Activated CD8-positive, alpha-beta T cell treated with anti-CD3 and anti-CD28 coated beads for 36 hours (primary cell): ENCODE results near the gene CLPTM1L. TPM values are rescaled to one million over a fixed set of nuclear protein-coding genes. Genes with fewer than 3 reads are reported as not detected.
"Not testable (repeated sequence)": the region's sequence is repeated elsewhere in the genome, so short reads cannot be mapped to it uniquely, and the experiment has no call there.

ENCODE experiments used
- ATAC-seq: fragments of 200-7000 bp; cut with Tn5 transposase; one replicate; pipeline ENCODE4 v1.10.0; 2021; ENCODE audit warnings: mild to moderate bottlenecking, moderate library complexity
- CTCF ChIA-PET: fragments of 350-600 bp; sonication (Branson Sonifier 250); formaldehyde crosslinking; loops from one replicate; lab custom pipeline; 2021; ENCODE audit warnings: antibody characterized with exemption; lab: Charles Lee
- POLR2A ChIA-PET: fragments of 350-600 bp; sonication (Branson Sonifier 250); formaldehyde crosslinking; loops from one replicate; lab custom pipeline; 2021; ENCODE audit warnings: antibody characterized with exemption; lab: Charles Lee
- DNase-seq: peaks from one replicate; pipeline ENCODE4 v3.0.0-alpha.2; 2020
- H3K27ac Mint-ChIP-seq: one replicate; pipeline ENCODE4 v1.8.0; 2021; ENCODE audit warnings: mild to moderate bottlenecking, mixed read lengths
- H3K27me3 Mint-ChIP-seq: one replicate; pipeline ENCODE4 v1.8.0; 2021; ENCODE audit warnings: mixed read lengths
- H3K36me3 Mint-ChIP-seq: one replicate; pipeline ENCODE4 v1.8.0; 2021; ENCODE audit warnings: low read depth, mixed read lengths
- H3K4me1 Mint-ChIP-seq: one replicate; pipeline ENCODE4 v1.8.0; 2021; ENCODE audit warnings: low read depth, mixed read lengths
- H3K4me3 Mint-ChIP-seq: one replicate; pipeline ENCODE4 v1.8.0; 2021; ENCODE audit warnings: mild to moderate bottlenecking, moderate library complexity, mixed read lengths
- H3K9me3 Mint-ChIP-seq: one replicate; pipeline ENCODE4 v1.8.0; 2021; ENCODE audit warnings: mixed read lengths
- CTCF ChIP-seq: fragments of 200-600 bp; IDR thresholded peaks from one replicate; pipeline ENCODE4 v1.8.0; 2022; ENCODE audit warnings: antibody characterized with exemption, mild to moderate bottlenecking
- intact Hi-C: fragments of 100-400 bp; cut with micrococcal nuclease; formaldehyde crosslinking; loops from one replicate; pipeline ENCODE4 v1.10.0; 2022
- total RNA-seq, 2 experiments: library from RNA; stranded (reverse); gene quantifications; one replicate each; pipeline ENCODE4 v1.2.3, GENCODE V29; 2021

The CLPTM1L gene
- total RNA-seq, 2 experiments from 2014 or later, result 51.4 to 56.2 TPM

GRCh38 chr5:1376981-1377380, 32.1 kb upstream of the CLPTM1L start:
- no peak for DNase-seq
- H3K9me3 Mint-ChIP-seq, result no peaks in the 10 kb centered on the region
- no peak overlapping the region for H3K4me3 Mint-ChIP-seq
- H3K36me3 Mint-ChIP-seq, result no peaks in the 10 kb centered on the region
- no peak for TF ChIP-seq CTCF
- intact Hi-C loops, result no loop called here
- ChIA-PET POLR2A (no interaction called here), CTCF (interaction anchor here (1.0 kb wide), 1 partner anchor 266 kb away, joined by 3 read pairs; no protein-coding TSS in a partner anchor)
- peaks cover 1% of the 10 kb centered on the region for H3K27me3 Mint-ChIP-seq
- no peak overlapping the region for H3K27ac Mint-ChIP-seq
- ATAC-seq, result no peak
- peaks cover 6% of the 10 kb centered on the region for H3K4me1 Mint-ChIP-seq

GRCh38 chr5:1375871-1376810, 31.2 kb upstream of the CLPTM1L start:
- intact Hi-C loops, result no loop called here
- ChIA-PET CTCF (no interaction called here), POLR2A (interaction anchor here (1.2 kb wide), 1 partner anchor 31 kb away, joined by 3 read pairs; no protein-coding TSS in a partner anchor)
- H3K4me1 Mint-ChIP-seq, result peaks cover 6% of the 10 kb centered on the region
- no peak for ATAC-seq
- no peak overlapping the region for H3K27ac Mint-ChIP-seq
- no peak overlapping the region for H3K4me3 Mint-ChIP-seq
- H3K27me3 Mint-ChIP-seq, result peaks cover 1% of the 10 kb centered on the region
- TF ChIP-seq CTCF, result no peak
- H3K9me3 Mint-ChIP-seq, result no peaks in the 10 kb centered on the region
- H3K36me3 Mint-ChIP-seq, result no peaks in the 10 kb centered on the region
- DNase-seq, result no peak

- DNase-seq, result no peak
- H3K27me3 Mint-ChIP-seq, result peaks cover under 1% of the 10 kb centered on the region
- H3K4me3 Mint-ChIP-seq, result no peak overlapping the region
- CTCF ChIA-PET, result no interaction called here
- no peaks in the 10 kb centered on the region for H3K9me3 Mint-ChIP-seq
- no peak overlapping the region for H3K27ac Mint-ChIP-seq
- ATAC-seq, result no peak
- intact Hi-C loops, result no loop called here
- TF ChIP-seq CTCF, result no peak
- POLR2A ChIA-PET, result interaction anchor here (1.2 kb wide), 1 partner anchor 29 kb away, joined by 3 read pairs; no protein-coding TSS in a partner anchor
- H3K36me3 Mint-ChIP-seq, result no peaks in the 10 kb centered on the region
- no peaks in the 10 kb centered on the region for H3K4me1 Mint-ChIP-seq
Measured at GRCh38 chr5:1374679-1375055, 29.8 kb upstream of the CLPTM1L start.

- ChIA-PET POLR2A (no interaction called here), CTCF (no interaction called here)
- intact Hi-C loops, result no loop called here
- TF ChIP-seq CTCF, result no peak
- no peaks in the 10 kb centered on the region for H3K36me3 Mint-ChIP-seq
- no peak for DNase-seq
- no peak overlapping the region for H3K27ac Mint-ChIP-seq
- H3K9me3 Mint-ChIP-seq, result no peaks in the 10 kb centered on the region
- ATAC-seq, result no peak
- no peaks in the 10 kb centered on the region for H3K27me3 Mint-ChIP-seq
- H3K4me3 Mint-ChIP-seq, result no peak overlapping the region
- H3K4me1 Mint-ChIP-seq, result no peaks in the 10 kb centered on the region
Measured at GRCh38 chr5:1374030-1374678, 29.3 kb upstream of the CLPTM1L start.

GRCh38 chr5:1371972-1372342, 27.1 kb upstream of the CLPTM1L start:
- CTCF ChIA-PET, result interaction anchor here (0.7 to 2.6 kb wide), 2 partner anchors 8 to 11 kb away, joined by 3 to 12 read pairs; no protein-coding TSS in a partner anchor
- DNase-seq, H3K4me3 Mint-ChIP-seq, H3K27ac Mint-ChIP-seq, H3K27me3 Mint-ChIP-seq, ATAC-seq, POLR2A ChIA-PET, H3K36me3 Mint-ChIP-seq, intact Hi-C loops, H3K9me3 Mint-ChIP-seq, H3K4me1 Mint-ChIP-seq: not testable (repeated sequence)
